Fibroblast of peridontal ligament (primary cell): ENCODE data around the gene MT1G.
"Not testable (repeated sequence)": the region's sequence is repeated elsewhere in the genome, so short reads cannot be mapped to it uniquely, and the experiment has no call there.

Experiments
- DNase-seq: peaks from one replicate; pipeline ENCODE4 v3.0.0-alpha.2; 2010; ENCODE audit errors: extremely low read depth

Gene MT1G

DNA sequence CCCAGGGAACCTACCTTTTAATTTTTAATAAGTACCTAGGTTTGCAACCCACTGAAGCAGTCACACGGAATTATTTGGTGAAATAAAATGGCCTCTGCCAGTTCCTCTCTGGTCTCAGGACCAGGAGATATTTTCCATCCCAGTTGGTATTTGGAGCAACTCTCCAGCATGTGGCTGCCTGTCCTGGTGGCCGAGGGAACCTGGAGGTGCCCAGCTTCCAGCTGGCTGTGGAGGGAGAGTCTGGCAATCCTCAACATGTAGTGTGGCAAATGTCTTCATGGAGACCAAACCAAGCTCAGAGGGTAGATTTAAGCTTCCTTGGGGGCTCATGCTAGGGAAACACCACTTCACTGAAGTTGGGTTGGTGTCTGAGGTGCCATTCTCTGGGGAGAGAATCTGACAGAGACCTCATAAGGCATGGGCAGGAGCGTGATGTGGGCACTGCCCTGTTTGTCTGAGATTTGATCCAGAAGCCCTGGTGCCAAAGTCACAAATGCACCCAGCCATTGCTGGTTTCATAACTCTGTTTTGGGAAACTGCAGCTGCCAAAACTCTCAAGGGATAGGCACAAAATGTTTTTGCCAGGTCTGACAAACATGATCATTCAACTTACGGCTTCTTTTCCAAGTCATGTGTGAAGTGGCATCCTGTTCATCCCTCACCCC, 17.2 kb upstream of the MT1G start:
- no peak for DNase-seq

DNA sequence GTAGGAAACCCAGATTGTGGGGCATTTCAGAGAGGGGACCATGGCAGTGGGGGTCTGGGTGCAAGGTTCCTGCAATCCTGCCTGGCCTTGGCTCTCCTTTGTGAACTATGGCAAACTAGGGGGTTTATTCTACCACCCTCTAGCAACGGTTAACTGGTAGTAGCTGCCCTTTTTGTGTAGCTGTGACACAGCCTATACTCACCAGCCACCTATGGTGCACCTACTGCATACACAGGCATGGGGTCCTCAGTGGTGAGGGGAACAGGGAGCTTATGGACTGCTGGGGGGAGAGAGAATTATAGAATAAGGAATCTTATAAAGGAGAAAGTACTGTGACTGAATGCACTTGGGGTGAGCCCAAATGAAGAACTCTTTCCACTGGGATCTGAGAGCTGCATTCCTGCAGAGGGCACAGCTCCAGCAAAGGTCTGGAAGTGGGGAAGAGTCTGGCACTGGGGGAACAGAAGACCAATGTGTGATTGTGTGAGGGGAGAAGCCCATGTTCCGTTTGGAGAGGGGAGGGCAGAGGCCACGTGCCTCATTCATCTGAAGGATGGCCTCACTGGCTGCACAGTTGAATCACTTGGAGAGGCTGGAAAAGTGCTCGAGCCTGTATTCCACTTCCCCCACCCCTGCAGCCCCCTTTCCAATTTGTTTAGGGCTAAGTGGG, 16.5 kb upstream of the MT1G start:
- no peak for DNase-seq

DNA sequence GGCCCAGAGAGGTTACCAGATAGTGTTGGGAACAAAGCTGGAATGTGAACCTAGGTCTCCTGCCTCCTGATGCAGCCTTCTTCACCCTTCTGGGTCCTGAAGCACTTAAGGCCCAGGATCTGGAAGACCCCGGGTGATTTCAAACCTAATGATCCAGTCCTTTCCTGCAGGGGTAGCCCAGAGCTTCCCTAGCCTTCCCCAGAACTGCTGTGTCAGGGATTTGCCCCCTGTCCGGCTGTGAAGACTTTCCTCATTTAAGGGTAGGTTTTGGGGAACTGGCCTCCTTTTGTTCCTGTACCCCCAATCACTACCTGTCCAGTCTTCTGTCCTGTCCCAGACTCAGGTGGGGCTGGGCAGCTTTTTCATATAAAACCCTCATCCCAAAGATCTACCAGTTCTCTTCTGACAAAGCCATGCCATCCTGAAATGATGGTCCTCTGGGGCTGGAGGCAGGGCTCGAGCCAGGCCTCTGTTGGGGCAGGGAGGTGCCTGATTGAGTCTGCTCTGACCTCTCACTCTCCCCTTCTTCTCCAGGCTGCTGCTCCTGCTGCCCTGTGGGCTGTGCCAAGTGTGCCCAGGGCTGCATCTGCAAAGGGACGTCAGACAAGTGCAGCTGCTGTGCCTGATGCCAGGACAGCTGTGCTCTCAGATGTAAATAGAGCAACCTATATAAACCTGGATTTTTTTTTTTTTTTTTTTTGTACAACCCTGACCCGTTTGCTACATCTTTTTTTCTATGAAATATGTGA, 15.7 kb upstream of the MT1G start:
- DNase-seq: no peak

DNA sequence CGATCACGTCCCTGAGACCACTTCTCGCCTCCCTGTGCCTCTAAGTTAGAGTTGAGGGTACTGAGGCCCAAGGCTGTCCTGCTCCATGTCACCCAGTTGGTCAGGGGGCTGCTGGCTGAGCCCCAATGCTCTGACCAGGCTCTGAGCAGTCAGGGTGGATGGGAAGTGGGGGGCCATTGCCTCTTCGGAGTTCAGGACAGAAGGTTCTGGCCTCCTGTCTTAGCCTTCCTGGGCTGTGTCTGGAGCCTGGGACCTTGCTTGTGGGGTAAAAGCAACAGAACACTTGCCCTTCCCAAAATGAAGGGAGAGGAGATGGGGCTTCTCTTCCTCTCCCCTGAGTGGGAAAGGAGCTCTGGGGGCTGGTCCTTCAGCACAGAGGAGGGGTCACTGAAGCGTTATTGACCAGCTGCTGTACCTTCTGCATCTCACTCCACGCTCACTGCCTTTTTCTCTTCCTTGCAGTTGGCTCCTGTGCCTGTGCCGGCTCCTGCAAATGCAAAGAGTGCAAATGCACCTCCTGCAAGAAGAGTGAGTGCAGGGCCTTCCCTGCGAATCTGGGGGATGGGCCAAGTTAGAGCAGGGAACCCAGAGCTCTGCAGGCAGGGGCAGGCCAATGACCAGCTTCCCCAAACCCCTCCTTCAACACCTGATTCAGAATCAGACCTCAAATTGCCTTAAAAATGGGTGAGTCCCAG, 15.0 kb upstream of the MT1G start:
- no peak for DNase-seq

DNA sequence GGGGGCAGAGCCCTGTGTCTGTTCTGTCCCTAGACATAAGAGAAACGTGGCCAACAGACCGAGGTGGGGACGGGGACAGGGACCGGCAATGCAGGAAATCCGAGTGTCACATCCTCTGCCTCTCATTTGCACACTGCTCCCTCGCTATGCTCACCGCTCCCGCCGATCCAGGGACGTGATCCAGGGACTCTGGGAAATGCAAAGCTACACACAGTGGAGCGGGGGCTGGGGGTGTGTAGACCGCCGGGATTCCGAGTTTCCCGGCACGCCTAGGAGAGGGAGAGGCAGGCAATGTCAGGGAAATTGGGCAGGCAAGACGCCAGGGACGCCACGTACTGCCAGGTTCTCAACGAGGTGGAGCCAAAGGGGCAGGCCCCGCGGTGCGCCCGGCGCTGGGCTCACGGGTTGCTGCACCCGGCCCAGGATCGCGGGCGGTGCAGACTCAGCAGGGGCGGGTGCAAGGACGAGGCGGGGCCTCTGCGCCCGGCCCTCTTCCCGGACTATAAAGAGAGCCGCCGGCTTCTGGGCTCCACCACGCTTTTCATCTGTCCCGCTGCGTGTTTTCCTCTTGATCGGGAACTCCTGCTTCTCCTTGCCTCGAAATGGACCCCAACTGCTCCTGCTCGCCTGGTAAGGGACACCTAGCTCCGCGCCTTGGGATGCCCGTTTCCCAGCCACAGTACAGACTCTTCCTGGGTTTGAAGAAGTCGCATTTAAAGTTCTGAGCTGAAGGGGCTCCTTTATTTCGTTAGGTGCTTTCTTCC, 14.3 kb upstream of the MT1G start, which contains the start of gene MT1X:
TSS of gene MT1X (plus strand) at position 532 of the 764 bp plus-strand sequence. CDS start at position 603, 71 bp downstream.
- DNase-seq: peak; percentile 79

DNA sequence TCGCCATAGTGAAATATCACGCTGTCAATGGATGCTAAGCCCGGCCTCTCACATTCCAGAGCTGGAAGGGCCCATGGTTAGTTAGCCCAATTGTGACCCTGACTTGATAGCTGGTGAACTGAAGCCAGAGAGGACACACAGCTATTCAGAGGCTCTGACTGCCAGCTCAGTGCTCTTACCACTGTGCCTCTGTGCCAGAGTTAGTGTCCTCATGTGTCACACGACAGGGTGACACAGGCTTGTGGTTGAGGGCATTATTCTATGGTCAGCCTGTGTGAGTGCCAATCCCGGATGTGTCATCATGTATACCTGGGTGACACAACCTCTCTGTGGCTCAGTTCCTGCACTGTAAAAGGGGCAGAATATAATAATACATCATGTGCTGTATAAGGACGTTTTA, 12.0 kb upstream of the MT1G start:
- DNase-seq: no peak

DNA sequence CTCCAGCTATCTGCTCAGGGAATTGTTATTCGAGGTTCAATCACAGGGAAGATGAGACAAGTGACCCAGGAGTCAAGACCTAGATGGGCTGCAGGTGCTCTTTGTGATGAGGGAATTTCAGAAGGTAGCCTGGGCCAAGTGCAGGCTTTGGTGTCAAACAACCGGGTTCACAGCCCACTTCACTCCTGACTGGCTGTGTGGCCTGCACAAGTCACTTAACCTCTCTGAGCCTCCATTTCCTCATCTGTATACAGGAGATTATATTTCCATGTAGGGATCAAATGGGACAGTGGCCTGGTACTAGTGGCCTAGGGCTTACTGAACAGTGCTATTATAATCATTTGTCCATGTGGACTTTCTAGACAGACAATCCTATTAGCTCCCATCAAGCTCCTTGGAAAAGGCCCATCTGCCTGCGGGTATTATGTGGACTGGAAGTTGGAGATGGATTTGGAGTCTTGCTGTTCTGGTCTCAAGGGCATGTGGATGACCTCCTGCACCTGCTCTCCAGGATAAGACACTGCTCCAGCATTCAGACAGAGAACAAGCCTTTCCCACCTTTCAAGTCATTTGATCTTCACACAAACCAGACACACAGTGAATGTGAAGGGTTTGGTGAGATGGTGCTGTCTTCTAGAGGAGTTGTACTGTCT, 11.3 kb upstream of the MT1G start:
- no peak for DNase-seq

DNA sequence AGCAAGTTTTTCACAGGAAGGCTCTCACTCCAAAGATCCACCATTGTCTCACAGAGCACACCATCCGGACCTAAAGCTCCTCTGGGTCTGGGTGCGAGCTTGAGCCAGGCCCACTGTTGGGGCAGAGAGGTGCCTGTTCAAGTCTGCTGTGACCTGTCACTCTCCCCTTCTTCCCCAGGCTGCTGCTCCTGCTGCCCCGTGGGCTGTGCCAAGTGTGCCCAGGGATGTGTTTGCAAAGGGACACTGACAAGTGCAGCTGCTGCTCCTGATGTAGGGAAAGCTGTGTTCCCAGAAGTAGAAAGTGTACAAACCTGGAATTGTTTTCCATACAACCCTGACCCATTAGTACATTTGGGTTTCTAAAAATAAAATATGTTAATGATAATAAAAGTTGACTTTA, 9.6 kb upstream of the MT1G start:
- DNase-seq: no peak

DNA sequence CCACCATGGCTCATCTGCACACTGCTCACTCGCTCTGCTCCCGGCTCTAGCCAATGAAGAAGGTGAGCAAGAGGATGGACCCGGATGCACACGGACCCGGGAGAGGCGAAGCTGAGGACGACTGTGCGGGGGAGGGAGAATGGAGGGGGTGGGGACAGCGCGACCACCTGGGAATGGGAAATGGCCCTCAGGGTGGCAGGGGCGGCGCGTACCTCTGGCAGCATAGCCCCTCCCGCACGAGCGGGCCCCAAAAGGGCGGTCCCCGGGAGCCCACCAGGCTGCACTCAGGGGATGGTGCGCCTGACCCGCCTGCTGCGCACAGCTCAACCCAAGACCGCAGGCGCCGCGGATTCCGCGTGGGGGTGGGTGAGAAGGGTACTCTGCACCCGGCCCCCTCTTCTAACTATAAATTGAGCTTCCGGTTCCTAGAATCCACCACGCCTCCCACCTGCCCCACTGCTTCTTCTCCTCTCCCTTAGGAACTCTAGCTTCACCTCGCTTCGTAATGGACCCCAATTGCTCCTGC, 7.9 kb upstream of the MT1G start:
- DNase-seq: no peak

DNA sequence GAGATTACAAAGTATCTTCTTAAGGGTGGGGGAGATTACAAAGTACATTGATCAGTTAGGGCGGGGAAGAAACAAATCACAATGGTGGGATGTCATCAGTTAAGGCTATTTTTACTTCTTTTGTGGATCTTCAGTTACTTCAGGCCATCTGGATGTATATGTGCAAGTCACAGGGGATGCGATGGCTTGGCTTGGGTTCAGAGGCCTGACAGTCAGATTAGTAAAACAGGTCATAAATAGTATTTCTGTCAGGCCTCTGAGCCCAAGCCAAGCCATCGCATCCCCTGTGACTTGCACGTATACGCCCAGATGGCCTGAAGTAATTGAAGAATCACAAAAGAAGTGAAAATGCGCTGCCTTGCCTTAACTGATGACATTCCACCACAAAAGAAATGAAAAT, 6.7 kb upstream of the MT1G start:
- DNase-seq: not testable (repeated sequence)

DNA sequence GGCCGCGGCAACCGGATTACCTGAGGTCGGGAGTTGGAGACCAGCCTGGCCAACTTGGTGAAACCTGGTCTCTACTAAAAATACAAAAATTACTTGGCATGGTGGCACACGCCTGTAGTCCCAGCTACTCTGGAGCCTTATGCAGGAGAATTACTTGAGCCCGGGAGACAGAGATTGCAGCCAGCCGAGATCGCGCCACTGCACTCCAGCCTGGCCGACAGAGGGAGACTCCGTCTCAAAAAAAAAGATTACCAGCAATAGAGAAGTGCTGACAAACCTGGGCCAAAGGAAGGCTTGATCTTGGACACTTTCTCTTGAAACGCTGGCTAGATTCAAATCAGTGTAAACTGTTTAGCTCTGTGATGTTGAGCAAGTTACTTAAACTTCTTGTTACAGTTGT, 6.1 kb upstream of the MT1G start:
- peak; percentile 25 for DNase-seq

DNA sequence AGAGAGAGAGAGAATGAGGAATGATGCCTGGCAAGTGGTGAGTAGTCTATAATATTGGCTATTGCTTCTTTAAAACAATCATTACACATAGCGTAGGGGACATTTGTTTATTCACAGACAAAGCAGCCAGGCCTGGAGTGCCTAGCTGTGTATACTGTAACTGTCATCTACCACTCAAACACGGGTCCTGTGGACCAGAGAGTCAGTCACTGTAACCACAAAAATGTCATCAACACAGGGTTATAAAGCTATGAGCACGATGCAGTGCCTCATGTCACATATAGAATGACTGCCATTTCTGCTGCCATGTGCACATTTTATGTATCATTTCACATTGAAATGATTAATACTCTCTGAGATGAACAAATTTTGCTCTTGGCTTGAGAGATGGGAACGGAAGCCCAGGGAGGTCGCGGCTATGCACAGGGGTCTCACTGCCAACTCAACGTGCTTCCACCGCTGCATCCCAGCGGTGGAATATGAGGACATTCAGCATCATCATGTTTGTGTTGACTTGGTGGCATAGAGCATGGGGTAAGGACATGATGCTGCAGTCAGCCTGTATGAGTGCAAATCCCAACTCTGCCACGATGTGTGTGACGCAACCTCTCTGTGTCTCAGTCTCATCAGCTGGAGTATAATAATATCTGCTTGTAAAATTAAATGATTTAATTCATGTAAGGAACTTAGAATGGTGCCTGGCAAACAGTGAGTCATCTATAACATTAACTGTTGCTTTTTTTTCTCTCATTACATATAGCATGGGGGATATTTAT, 5.1 kb upstream of the MT1G start:
- DNase-seq: no peak

DNA sequence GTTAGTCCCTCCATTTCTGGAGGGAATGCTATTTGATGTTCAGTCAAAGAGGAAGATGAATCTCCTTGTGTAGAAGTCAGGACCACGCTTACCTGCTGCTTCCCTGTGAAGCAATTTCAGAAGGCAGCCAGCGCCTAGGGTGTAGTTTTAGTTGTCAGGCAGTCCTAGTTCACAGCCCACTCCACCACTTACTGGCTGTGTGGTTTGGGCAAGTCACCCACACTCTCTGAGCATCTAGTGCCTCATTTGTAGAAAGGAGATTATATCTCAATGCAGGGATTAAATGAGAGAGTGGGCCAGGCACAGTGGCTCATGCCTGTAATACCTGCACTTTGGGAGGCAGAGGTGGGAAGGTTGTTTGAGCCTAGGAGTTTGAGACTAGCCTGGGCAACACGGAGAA, 4.3 kb upstream of the MT1G start:
- not testable (repeated sequence) for DNase-seq

DNA sequence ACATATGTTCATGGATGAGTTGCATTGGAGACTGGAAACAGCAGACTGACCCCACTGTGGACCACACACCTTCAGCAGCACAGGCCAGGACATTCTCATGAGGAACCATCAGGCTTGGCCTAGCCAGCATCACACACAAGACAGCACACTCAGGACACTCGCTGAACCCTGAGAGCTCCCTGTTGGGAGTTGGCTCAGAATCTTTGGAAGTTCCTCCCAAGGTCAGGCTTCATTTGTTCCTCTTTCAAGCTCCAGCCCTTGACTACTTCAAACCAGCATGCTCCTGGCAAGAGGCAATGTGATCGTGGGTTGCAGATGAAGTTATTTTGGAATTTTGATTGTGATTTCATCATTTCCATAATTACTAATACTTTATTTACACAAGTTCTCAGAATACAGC, 3.8 kb upstream of the MT1G start:
- peak; percentile 39 for DNase-seq

DNA sequence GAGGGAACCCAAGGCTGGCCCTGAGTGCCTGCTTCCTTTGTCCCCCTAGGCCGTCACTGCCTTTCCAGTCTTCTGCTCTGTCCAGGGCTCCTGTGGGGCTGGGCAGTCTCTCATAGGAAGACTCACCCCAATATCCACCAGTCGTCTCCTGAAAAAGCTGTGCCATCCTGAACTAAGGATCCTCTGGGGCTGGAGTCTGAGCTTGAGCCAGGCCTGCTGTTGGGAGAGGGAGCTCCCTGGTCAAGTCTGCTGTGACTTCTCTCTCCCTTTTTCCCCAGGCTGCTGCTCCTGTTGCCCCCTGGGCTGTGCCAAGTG, 2.7 kb upstream of the MT1G start:
- DNase-seq: no peak

DNA sequence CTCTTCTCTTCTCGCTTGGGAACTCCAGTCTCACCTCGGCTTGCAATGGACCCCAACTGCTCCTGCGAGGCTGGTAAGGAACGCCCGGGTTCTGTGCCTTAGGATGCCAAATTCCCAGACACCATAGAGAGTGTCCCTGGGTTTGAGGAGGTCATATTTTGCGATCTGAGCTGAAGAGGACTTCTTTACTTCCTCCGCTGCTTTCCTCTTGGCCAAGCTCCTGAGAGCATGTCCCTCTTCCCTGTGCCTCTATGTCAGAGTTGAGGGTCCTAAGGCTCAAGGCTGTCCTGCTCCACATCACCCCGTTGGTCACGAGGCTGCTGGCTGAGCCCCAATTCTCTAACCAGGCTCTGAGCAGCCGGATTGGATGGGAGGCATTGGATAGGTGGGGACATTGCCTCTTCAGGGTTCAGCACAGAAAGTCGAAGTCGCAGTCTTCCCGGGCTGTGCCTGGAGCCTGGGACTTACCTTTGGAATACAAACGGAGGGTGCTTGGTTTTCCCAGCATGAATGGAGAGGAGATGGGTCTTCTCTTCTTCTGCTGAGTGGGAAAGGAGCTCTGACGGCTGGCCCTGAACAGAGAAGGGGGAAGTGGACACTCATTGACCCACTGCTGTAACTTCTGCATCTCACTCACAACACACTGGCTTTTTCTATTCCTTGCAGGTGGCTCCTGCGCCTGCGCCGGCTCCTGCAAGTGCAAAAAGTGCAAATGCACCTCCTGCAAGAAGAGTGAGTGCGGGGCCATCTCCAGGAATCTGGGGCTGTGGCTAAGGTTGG, 2.2 kb upstream of the MT1G start:
- no peak for DNase-seq

DNA sequence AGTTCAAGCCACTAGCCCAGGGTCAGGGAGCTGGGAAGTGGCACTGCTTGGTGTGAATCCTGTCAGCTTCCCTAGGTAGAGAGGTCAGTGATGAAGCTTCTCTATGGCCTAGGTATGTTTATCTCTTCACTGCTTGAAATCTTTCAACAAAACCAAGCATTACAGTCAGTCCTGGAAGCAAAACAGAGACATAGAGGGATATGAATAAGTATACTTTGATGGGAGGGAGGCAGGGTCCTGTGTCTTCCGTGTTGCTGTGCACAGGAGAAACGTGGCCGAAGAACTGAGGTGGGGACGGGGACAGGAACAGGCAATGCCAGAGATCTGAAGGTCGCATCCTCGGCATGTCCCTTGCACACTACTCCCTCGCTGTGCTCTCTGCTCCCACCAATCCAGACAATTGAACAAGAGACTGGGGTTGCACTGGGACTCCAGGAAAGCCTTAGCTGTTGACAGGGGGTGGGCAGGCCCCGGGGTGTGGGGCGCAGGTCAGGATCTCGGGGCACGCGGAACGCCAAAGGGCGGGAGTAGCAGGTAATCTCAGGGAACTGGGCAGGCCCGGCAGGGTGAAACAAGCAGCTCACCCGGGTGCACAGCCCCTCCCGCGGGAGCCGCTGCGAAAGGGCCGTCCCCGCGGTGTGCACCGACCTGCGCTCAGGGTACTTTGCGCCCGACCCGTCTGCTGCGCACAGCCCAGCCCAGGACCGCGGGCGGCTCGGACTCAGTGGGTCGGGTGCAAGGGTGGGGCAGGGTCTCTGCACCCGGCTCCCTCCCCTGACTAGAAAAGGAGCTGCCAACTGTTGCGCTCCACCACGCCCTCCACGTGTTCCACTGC, 1.4 kb upstream of the MT1G start, which contains the start of gene MT1H:
TSS of gene MT1H (plus strand) at position 810 of the 835 bp plus-strand sequence. CDS start 71 bp downstream, outside the sequence.
- DNase-seq: no peak
